GM23338 (cell line): ENCODE results near the gene DMD. TPM values are rescaled to one million over a fixed set of nuclear protein-coding genes. Genes with fewer than 3 reads are reported as not detected.

Experiments used
- ATAC-seq: fragments of 200-7000 bp; cut with Tn5 transposase; 3 replicates; pipeline ENCODE4 v1.9.1; 2020
- DNase-seq: peaks from one replicate; pipeline ENCODE4 v3.0.0-alpha.2; 2015; ENCODE audit warnings: low spot score
- H2AFZ ChIP-seq: fragments of 200-600 bp; sonication (generic); 2 replicates; pipeline ENCODE4 v1.8.0; 2016; ENCODE audit warnings: antibody characterized with exemption, mild to moderate bottlenecking, moderate library complexity
- H3F3A ChIP-seq: fragments of 200-600 bp; sonication (generic); replicated peaks from 2 replicates; pipeline ENCODE4 v1.8.0; 2017; ENCODE audit warnings: antibody characterized with exemption, mixed run types, low read depth
- H3K27ac ChIP-seq: fragments of 200-600 bp; sonication (generic); 2 replicates; pipeline ENCODE4 v1.6.1; 2016; ENCODE audit warnings: low read depth
- H3K27me3 ChIP-seq: fragments of 200-600 bp; sonication (generic); 2 replicates; pipeline ENCODE4 v1.8.0; 2016; ENCODE audit warnings: mild to moderate bottlenecking, mixed run types, moderate library complexity; ENCODE audit not compliant: insufficient read depth
- H3K36me3 ChIP-seq: fragments of 200-600 bp; sonication (generic); 2 replicates; pipeline ENCODE4 v1.8.0; 2016; ENCODE audit warnings: mild to moderate bottlenecking; ENCODE audit not compliant: insufficient read depth
- H3K4me1 ChIP-seq: fragments of 200-600 bp; sonication (generic); 2 replicates; pipeline ENCODE4 v1.8.0; 2016; ENCODE audit warnings: mild to moderate bottlenecking, moderate library complexity; ENCODE audit not compliant: insufficient read depth
- H3K4me2 ChIP-seq: fragments of 200-600 bp; sonication (generic); 2 replicates; pipeline ENCODE4 v1.7.1; 2017; ENCODE audit warnings: mixed run types
- H3K4me3 ChIP-seq: fragments of 200-600 bp; sonication (generic); 2 replicates; pipeline ENCODE4 v1.6.1; 2016; ENCODE audit warnings: mixed run types
- H3K79me2 ChIP-seq: fragments of 200-600 bp; sonication (generic); replicated peaks from 2 replicates; pipeline ENCODE4 v1.8.0; 2017; ENCODE audit warnings: mild to moderate bottlenecking; ENCODE audit not compliant: insufficient read depth
- H3K9me2 ChIP-seq: fragments of 200-600 bp; sonication (generic); 2 replicates; pipeline ENCODE4 v1.8.0; 2017; ENCODE audit not compliant: insufficient read depth
- H4K20me1 ChIP-seq: fragments of 200-600 bp; sonication (generic); replicated peaks from 2 replicates; pipeline ENCODE4 v1.8.0; 2017; ENCODE audit warnings: mild to moderate bottlenecking; ENCODE audit not compliant: insufficient read depth
- H3K27ac Mint-ChIP-seq: 2 replicates; pipeline ENCODE4 v1.8.0; 2020; ENCODE audit warnings: inconsistent platforms, mild to moderate bottlenecking, moderate library complexity, mixed read lengths
- H3K27me3 Mint-ChIP-seq: 3 replicates; pipeline ENCODE4 v1.8.0; 2022; ENCODE audit warnings: low read depth, mild to moderate bottlenecking, moderate library complexity, mixed read lengths, inconsistent platforms; ENCODE audit not compliant: insufficient read depth, poor library complexity
- H3K36me3 Mint-ChIP-seq: 3 replicates; pipeline ENCODE4 v1.8.0; 2021; ENCODE audit warnings: low read depth, mild to moderate bottlenecking, inconsistent platforms, moderate library complexity, mixed read lengths
- H3K4me1 Mint-ChIP-seq: 3 replicates; pipeline ENCODE4 v1.8.0; 2020; ENCODE audit warnings: mild to moderate bottlenecking, inconsistent platforms, mixed read lengths
- H3K4me3 Mint-ChIP-seq: 3 replicates; pipeline ENCODE4 v1.8.0; 2021; ENCODE audit warnings: moderate library complexity, mild to moderate bottlenecking, inconsistent platforms, mixed read lengths
- H3K9me3 Mint-ChIP-seq: 3 replicates; pipeline ENCODE4 v1.8.0; 2020; ENCODE audit warnings: moderate library complexity, mild to moderate bottlenecking, inconsistent platforms, mixed read lengths
- CREB1 ChIP-seq: fragments of 250-450 bp; sonication (Bioruptor Pico); IDR thresholded peaks from 2 replicates; pipeline ENCODE4 v1.5.0; 2020; ENCODE audit warnings: low read depth, mild to moderate bottlenecking, moderate library complexity
- NANOG ChIP-seq: IDR thresholded peaks from 2 replicates; pipeline ENCODE4 v1.6.1; 2016; ENCODE audit warnings: antibody characterized with exemption, borderline replicate concordance
- POLR2AphosphoS5 ChIP-seq: IDR thresholded peaks from 2 replicates; pipeline ENCODE4 v1.6.1; 2016; ENCODE audit warnings: antibody characterized with exemption, low read depth
- ZNF114 ChIP-seq: fragments of 250-450 bp; sonication (Bioruptor Pico); IDR thresholded peaks from 2 replicates; pipeline ENCODE4 v1.5.0; 2020; ENCODE audit warnings: mild to moderate bottlenecking, moderate library complexity
- ZNF331 ChIP-seq: fragments of 250-450 bp; sonication (Bioruptor Pico); IDR thresholded peaks from 2 replicates; pipeline ENCODE4 v1.5.0; 2020; ENCODE audit warnings: low read depth, mild to moderate bottlenecking, moderate library complexity
- polyA plus RNA-seq: library from polyadenylated mRNA; unstranded; fragments of >200 nt; fragmentation: Nextera tagmentation; extraction: Ambion mirVana; gene quantifications from 2 replicates; pipeline ENCODE4 v1.2.1, GENCODE V29; 2016
- total RNA-seq: library from RNA; depleted of rRNA; stranded (reverse); fragments of >200 nt; shearing (Covaris generic); gene quantifications from 2 replicates; pipeline ENCODE4 v1.2.3, GENCODE V29; 2014
- TF ChIP-seq, protein P1 (sequence below): fragments of 250-450 bp; sonication (Bioruptor Pico); IDR thresholded peaks from 2 replicates; pipeline ENCODE4 v1.5.0; 2020; ENCODE audit warnings: mild to moderate bottlenecking, moderate library complexity

The DMD gene
- total and polyA plus RNA-seq, 2 experiments from 2014 or later = 4.5 to 7.6 TPM

GRCh38 chrX:32582729-32583128 is 628.6 kb downstream of the DMD start:
- Mint-ChIP-seq H3K36me3 (no peaks in the 10 kb centered on the region), H3K4me1 (peaks cover 8% of the 10 kb centered on the region; the same call in 2 of the 3 replicates), H3K27me3 (peaks cover 2% of the 10 kb centered on the region), H3K27ac (no peak overlapping the region), H3K9me3 (no peaks in the 10 kb centered on the region), H3K4me3 (no peak overlapping the region)
- Histone ChIP-seq H4K20me1 (0 out of 2 replicates have a peak, but pooled peaks cover 2% of the 10 kb centered on the region), H3K79me2 (no peaks in the 10 kb centered on the region), H2AFZ (no peak overlapping the region), H3K4me1 (peaks cover 3% of the 10 kb centered on the region; the same call in 1 of the 2 replicates), H3K4me2 (no peak overlapping the region), H3K9me2 (no peaks in the 10 kb centered on the region), H3K27ac (no peak overlapping the region), H3K4me3 (no peak overlapping the region), H3F3A (no peaks in the 10 kb centered on the region), H3K27me3 (peaks cover 44% of the 10 kb centered on the region), H3K36me3 (no peaks in the 10 kb centered on the region)
- DNase-seq = peak; percentile 52
- no peak for ATAC-seq
- TF ChIP-seq POLR2AphosphoS5 (no peak), ZNF331 (CRISPR knock-in tag) (no peak), CREB1 (no peak), NANOG (peak; percentile 52; the same call in 1 of the 2 replicates)
- TF ChIP-seq, protein P1, sequence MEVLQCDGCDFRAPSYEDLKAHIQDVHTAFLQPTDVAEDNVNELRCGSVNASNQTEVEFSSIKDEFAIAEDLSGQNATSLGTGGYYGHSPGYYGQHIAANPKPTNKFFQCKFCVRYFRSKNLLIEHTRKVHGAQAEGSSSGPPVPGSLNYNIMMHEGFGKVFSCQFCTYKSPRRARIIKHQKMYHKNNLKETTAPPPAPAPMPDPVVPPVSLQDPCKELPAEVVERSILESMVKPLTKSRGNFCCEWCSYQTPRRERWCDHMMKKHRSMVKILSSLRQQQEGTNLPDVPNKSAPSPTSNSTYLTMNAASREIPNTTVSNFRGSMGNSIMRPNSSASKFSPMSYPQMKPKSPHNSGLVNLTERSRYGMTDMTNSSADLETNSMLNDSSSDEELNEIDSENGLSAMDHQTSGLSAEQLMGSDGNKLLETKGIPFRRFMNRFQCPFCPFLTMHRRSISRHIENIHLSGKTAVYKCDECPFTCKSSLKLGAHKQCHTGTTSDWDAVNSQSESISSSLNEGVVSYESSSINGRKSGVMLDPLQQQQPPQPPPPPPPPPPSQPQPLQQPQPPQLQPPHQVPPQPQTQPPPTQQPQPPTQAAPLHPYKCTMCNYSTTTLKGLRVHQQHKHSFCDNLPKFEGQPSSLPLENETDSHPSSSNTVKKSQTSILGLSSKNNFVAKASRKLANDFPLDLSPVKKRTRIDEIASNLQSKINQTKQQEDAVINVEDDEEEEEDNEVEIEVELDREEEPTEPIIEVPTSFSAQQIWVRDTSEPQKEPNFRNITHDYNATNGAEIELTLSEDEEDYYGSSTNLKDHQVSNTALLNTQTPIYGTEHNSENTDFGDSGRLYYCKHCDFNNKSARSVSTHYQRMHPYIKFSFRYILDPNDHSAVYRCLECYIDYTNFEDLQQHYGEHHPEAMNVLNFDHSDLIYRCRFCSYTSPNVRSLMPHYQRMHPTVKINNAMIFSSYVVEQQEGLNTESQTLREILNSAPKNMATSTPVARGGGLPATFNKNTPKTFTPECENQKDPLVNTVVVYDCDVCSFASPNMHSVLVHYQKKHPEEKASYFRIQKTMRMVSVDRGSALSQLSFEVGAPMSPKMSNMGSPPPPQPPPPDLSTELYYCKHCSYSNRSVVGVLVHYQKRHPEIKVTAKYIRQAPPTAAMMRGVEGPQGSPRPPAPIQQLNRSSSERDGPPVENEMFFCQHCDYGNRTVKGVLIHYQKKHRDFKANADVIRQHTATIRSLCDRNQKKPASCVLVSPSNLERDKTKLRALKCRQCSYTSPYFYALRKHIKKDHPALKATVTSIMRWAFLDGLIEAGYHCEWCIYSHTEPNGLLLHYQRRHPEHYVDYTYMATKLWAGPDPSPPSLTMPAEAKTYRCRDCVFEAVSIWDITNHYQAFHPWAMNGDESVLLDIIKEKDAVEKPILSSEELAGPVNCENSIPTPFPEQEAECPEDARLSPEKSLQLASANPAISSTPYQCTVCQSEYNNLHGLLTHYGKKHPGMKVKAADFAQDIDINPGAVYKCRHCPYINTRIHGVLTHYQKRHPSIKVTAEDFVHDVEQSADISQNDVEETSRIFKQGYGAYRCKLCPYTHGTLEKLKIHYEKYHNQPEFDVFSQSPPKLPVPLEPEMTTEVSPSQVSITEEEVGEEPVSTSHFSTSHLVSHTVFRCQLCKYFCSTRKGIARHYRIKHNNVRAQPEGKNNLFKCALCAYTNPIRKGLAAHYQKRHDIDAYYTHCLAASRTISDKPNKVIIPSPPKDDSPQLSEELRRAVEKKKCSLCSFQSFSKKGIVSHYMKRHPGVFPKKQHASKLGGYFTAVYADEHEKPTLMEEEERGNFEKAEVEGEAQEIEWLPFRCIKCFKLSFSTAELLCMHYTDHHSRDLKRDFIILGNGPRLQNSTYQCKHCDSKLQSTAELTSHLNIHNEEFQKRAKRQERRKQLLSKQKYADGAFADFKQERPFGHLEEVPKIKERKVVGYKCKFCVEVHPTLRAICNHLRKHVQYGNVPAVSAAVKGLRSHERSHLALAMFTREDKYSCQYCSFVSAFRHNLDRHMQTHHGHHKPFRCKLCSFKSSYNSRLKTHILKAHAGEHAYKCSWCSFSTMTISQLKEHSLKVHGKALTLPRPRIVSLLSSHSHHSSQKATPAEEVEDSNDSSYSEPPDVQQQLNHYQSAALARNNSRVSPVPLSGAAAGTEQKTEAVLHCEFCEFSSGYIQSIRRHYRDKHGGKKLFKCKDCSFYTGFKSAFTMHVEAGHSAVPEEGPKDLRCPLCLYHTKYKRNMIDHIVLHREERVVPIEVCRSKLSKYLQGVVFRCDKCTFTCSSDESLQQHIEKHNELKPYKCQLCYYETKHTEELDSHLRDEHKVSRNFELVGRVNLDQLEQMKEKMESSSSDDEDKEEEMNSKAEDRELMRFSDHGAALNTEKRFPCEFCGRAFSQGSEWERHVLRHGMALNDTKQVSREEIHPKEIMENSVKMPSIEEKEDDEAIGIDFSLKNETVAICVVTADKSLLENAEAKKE = no peak

GRCh38 chrX:32576885-32577284 is 634.5 kb downstream of the DMD start:
- no peaks in the 10 kb centered on the region for H3F3A ChIP-seq
- no peak for DNase-seq
- H3K79me2 ChIP-seq = no peaks in the 10 kb centered on the region
- H3K9me2 ChIP-seq = no peaks in the 10 kb centered on the region
- no peak for ATAC-seq
- no peaks in the 10 kb centered on the region for H4K20me1 ChIP-seq
- TF ChIP-seq ZNF331 (CRISPR knock-in tag) (no peak), ZNF114 (CRISPR knock-in tag) (no peak)
- H3K4me1 Mint-ChIP-seq = peaks cover 2% of the 10 kb centered on the region; the same call in 2 of the 3 replicates
- H3K27me3 ChIP-seq = peaks cover 18% of the 10 kb centered on the region
- H3K4me3 ChIP-seq = no peak overlapping the region
- H3K27ac ChIP-seq = no peak overlapping the region
- no peak overlapping the region for H3K4me3 Mint-ChIP-seq
- no peak overlapping the region for H2AFZ ChIP-seq
- no peaks in the 10 kb centered on the region for H3K36me3 ChIP-seq
- H3K4me1 ChIP-seq = no peaks in the 10 kb centered on the region
- no peaks in the 10 kb centered on the region for H3K27me3 Mint-ChIP-seq
- no peaks in the 10 kb centered on the region for H3K9me3 Mint-ChIP-seq
- H3K36me3 Mint-ChIP-seq = no peaks in the 10 kb centered on the region
- H3K27ac Mint-ChIP-seq = no peak overlapping the region
- no peak overlapping the region for H3K4me2 ChIP-seq
